IMR-90 (cell line): ENCODE measurements around the gene SRRM2. TPM values are rescaled to one million over a fixed set of nuclear protein-coding genes. Genes with fewer than 3 reads are reported as not detected.

Source experiments
- ATAC-seq: fragments of 200-7000 bp; cut with Tn5 transposase; 2 replicates; pipeline ENCODE4 v1.9.1; 2020; ENCODE audit warnings: low read depth, mild to moderate bottlenecking, moderate library complexity
- BruUV-seq: library from RNA; stranded (reverse); fragments of 400-500 nt; replicated peaks from 2 replicates; lab custom pipeline; 2021; lab: Mats Ljungman, UMichigan
- CTCF ChIA-PET: fragments of 300-600 bp; formaldehyde crosslinking; extraction: SDS; loops from one replicate; lab custom pipeline; 2021; ENCODE audit warnings: antibody characterized with exemption; lab: Yijun Ruan, JAX
- POLR2A ChIA-PET: fragments of 300-600 bp; sonication (Branson Sonifier 250); formaldehyde crosslinking; loops from one replicate; lab custom pipeline; 2022; ENCODE audit warnings: antibody characterized with exemption; ENCODE audit not compliant: unreplicated experiment; lab: Charles Lee
- DNase-seq: peaks from one replicate; pipeline ENCODE4 v3.0.0; 2013
- H2AFZ ChIP-seq: replicated peaks from 2 replicates; pipeline ENCODE3; 2013; ENCODE audit warnings: low read length, mild to moderate bottlenecking; ENCODE audit not compliant: poor library complexity
- H2AK5ac ChIP-seq: 2 replicates; pipeline ENCODE4 v1.6.1; 2013; ENCODE audit warnings: low read depth, low read length, inconsistent platforms
- H2AK9ac ChIP-seq: replicated peaks from 2 replicates; pipeline ENCODE3; 2013; ENCODE audit warnings: mild to moderate bottlenecking, low read depth, low read length, moderate library complexity; ENCODE audit not compliant: poor library complexity
- H2BK120ac ChIP-seq: 2 replicates; pipeline ENCODE4 v1.6.1; 2013; ENCODE audit warnings: low read depth, low read length, inconsistent platforms
- H2BK15ac ChIP-seq: 3 replicates; pipeline ENCODE4 v1.6.1; 2013; ENCODE audit warnings: low read depth, low read length, inconsistent platforms
- H2BK20ac ChIP-seq: 2 replicates; pipeline ENCODE4 v1.6.1; 2013; ENCODE audit warnings: low read depth, mild to moderate bottlenecking, inconsistent platforms, low read length, moderate library complexity
- H2BK5ac ChIP-seq: 2 replicates; pipeline ENCODE4 v1.6.1; 2013; ENCODE audit warnings: mild to moderate bottlenecking, low read depth, low read length, inconsistent platforms; ENCODE audit not compliant: poor library complexity, severe bottlenecking
- H3K14ac ChIP-seq: replicated peaks from 2 replicates; pipeline ENCODE4 v1.6.1; 2013; ENCODE audit warnings: low read depth, low read length, inconsistent platforms
- H3K18ac ChIP-seq: 2 replicates; pipeline ENCODE4 v1.6.1; 2013; ENCODE audit warnings: low read depth, low read length, control low read depth
- H3K23ac ChIP-seq: 2 replicates; pipeline ENCODE4 v1.6.1; 2013; ENCODE audit warnings: low read depth, low read length, inconsistent platforms
- H3K27ac ChIP-seq: 2 replicates; pipeline ENCODE4 v1.5.1; 2013; ENCODE audit warnings: mild to moderate bottlenecking, control low read depth, low read length; ENCODE audit not compliant: insufficient read depth
- H3K27me3 ChIP-seq: 2 replicates; pipeline ENCODE4 v1.6.1; 2013; ENCODE audit warnings: low read length; ENCODE audit not compliant: control insufficient read depth, insufficient read depth
- H3K36me3 ChIP-seq: 2 replicates; pipeline ENCODE4 v1.6.1; 2013; ENCODE audit warnings: low read length, mixed read lengths; ENCODE audit not compliant: control insufficient read depth, insufficient read depth
- H3K4ac ChIP-seq: 2 replicates; pipeline ENCODE4 v1.6.1; 2013; ENCODE audit warnings: low read depth, low read length, inconsistent platforms
- H3K4me1 ChIP-seq: 2 replicates; pipeline ENCODE4 v1.6.1; 2013; ENCODE audit warnings: low read length, mixed read lengths; ENCODE audit not compliant: control insufficient read depth, insufficient read depth
- H3K4me2 ChIP-seq: 2 replicates; pipeline ENCODE4 v1.6.1; 2013; ENCODE audit warnings: low read depth, mild to moderate bottlenecking, control low read depth, low read length, moderate library complexity
- H3K4me3 ChIP-seq: 2 replicates; pipeline ENCODE4 v1.5.1; 2013; ENCODE audit warnings: low read depth, mild to moderate bottlenecking, control low read depth, low read length, moderate library complexity; ENCODE audit not compliant: insufficient read depth
- H3K56ac ChIP-seq: 2 replicates; pipeline ENCODE4 v1.6.1; 2013; ENCODE audit warnings: low read length, inconsistent platforms; ENCODE audit not compliant: insufficient read depth; ENCODE audit errors: extremely low read depth
- H3K79me1 ChIP-seq, 2 experiments: 2 replicates each; pipeline ENCODE4 v1.6.1; 2013; ENCODE audit warnings: low read length in 2 of 2, inconsistent platforms in 1 of 2, low read depth in 1 of 2
- H3K9ac ChIP-seq: 2 replicates; pipeline ENCODE4 v1.6.1; 2013; ENCODE audit warnings: low read depth, low read length, control low read depth
- H3K9me1 ChIP-seq: 2 replicates; pipeline ENCODE4 v1.6.1; 2013; ENCODE audit warnings: low read length, inconsistent platforms; ENCODE audit not compliant: insufficient read depth
- H3K9me3 ChIP-seq: 2 replicates; pipeline ENCODE4 v1.6.1; 2013; ENCODE audit warnings: low read length; ENCODE audit not compliant: control insufficient read depth, insufficient read depth
- H4K20me1 ChIP-seq: 2 replicates; pipeline ENCODE4 v1.6.1; 2013; ENCODE audit warnings: low read length, inconsistent platforms; ENCODE audit not compliant: insufficient read depth
- H4K5ac ChIP-seq: 2 replicates; pipeline ENCODE4 v1.6.1; 2013; ENCODE audit warnings: mild to moderate bottlenecking, low read depth, low read length, control low read depth
- H4K8ac ChIP-seq, 2 experiments: 2 replicates each; pipeline ENCODE4 v1.6.1; 2013; ENCODE audit warnings: low read depth in 2 of 2, low read length in 2 of 2, control low read depth in 1 of 2, inconsistent platforms in 1 of 2
- H4K91ac ChIP-seq: 2 replicates; pipeline ENCODE4 v1.6.1; 2013; ENCODE audit warnings: low read depth, low read length, inconsistent platforms; ENCODE audit not compliant: insufficient read depth
- BHLHE40 ChIP-seq: fragments of 150-350 bp; IDR thresholded peaks from 2 replicates; pipeline ENCODE4 v1.6.1; 2016; ENCODE audit warnings: mild to moderate bottlenecking, low read depth, low read length
- CEBPB ChIP-seq: IDR thresholded peaks from 2 replicates; pipeline ENCODE4 v1.6.1; 2012; ENCODE audit warnings: low read depth, low read length, improper control_type of control experiment
- CHD1 ChIP-seq: IDR thresholded peaks from 2 replicates; pipeline ENCODE4 v1.6.1; 2012; ENCODE audit warnings: low read depth, low read length, improper control_type of control experiment
- CTCF ChIP-seq: conservative IDR thresholded peaks from 2 replicates; pipeline ENCODE4 v1.5.1; 2012; ENCODE audit warnings: mild to moderate bottlenecking, low read depth, low read length, improper control_type of control experiment
- ELK1 ChIP-seq: fragments of 150-350 bp; IDR thresholded peaks from 2 replicates; pipeline ENCODE4 v1.6.1; 2016; ENCODE audit warnings: low read depth, mild to moderate bottlenecking, low read length, moderate library complexity, borderline replicate concordance
- FOS ChIP-seq: fragments of 150-350 bp; IDR thresholded peaks from 2 replicates; pipeline ENCODE4 v1.6.1; 2016; ENCODE audit warnings: low read depth, low read length
- MAFK ChIP-seq: IDR thresholded peaks from 2 replicates; pipeline ENCODE4 v1.6.1; 2012; ENCODE audit warnings: low read depth, low read length, improper control_type of control experiment
- MAZ ChIP-seq: IDR thresholded peaks from 2 replicates; pipeline ENCODE4 v1.6.1; 2012; ENCODE audit warnings: low read depth, mild to moderate bottlenecking, low read length, improper control_type of control experiment, moderate library complexity, borderline replicate concordance
- NFE2L2 ChIP-seq: fragments of 150-350 bp; IDR thresholded peaks from 2 replicates; pipeline ENCODE4 v1.6.1; 2016; ENCODE audit warnings: low read depth, mild to moderate bottlenecking, low read length
- POLR2A ChIP-seq: IDR thresholded peaks from 2 replicates; pipeline ENCODE4 v1.6.1; 2012; ENCODE audit warnings: mild to moderate bottlenecking, low read depth, low read length
- SMC3 ChIP-seq: fragments of 150-350 bp; IDR thresholded peaks from 2 replicates; pipeline ENCODE4 v1.6.1; 2016; ENCODE audit warnings: low read depth, mild to moderate bottlenecking, antibody characterized with exemption, low read length, moderate library complexity
- whole genome bisulfite sequencing, 2 experiments: methylation state at CpG; one replicate each; pipeline versions ENCODE4 v1.1.5 to v1.1.7; 2013; ENCODE audit warnings: missing lambda C conversion rate in 2 of 2; ENCODE audit not compliant: insufficient read length in 1 of 2; ENCODE audit errors: extremely low coverage in 2 of 2; 5-methylcytosine and 5-hydroxymethylcytosine counted together
- dilution Hi-C: fragments of 300-500 bp; cut with HindIII; formaldehyde crosslinking; loops from one replicate; pipeline ENCODE4 v1.14.3; 2018; ENCODE audit warnings: low sequenced_read_pairs; ENCODE audit not compliant: unreplicated experiment
- in situ Hi-C: fragments of 300-500 bp; cut with MboI; formaldehyde crosslinking; loops from 3 replicates; pipeline ENCODE4 v1.14.3; 2019; ENCODE audit warnings: low sequenced_read_pairs, inconsistent platforms, mixed read lengths
- intact Hi-C: fragments of 100-400 bp; cut with micrococcal nuclease; formaldehyde crosslinking; loops from 2 replicates; pipeline ENCODE4 v1.10.0; 2022
- polyA plus RNA-seq, 3 experiments: library from polyadenylated mRNA; depleted of rRNA; stranded (reverse); fragments of >200 nt; gene quantifications; 2 replicates each; pipeline ENCODE4 v1.2.3, GENCODE V29; 2012; ENCODE audit warnings: low replicate concordance in 1 of 3
- total RNA-seq: library from RNA; depleted of rRNA; stranded (reverse); fragments of >200 nt; gene quantifications from 2 replicates; pipeline ENCODE4 v1.2.3, GENCODE V29; 2012

Gene SRRM2
- total and polyA plus RNA-seq, 2 of the 4 experiments (the other 2 are of a cell fraction) = 20.3 to 300 TPM

- in situ Hi-C loops = no loop called here
- Histone ChIP-seq H3K27ac (no peak overlapping the region), H3K79me1 (peaks cover 0 to 8% of the 10 kb centered on the region in 2 experiments; a peak in 2 of 4 replicates), H3K18ac (no peak overlapping the region), H3K9me1 (no peaks in the 10 kb centered on the region; the same call in 1 of the 2 replicates), H3K4me1 (no peaks in the 10 kb centered on the region), H2AFZ (no peak overlapping the region), H4K5ac (no peak overlapping the region), H4K91ac (no peak overlapping the region), H2BK5ac (no peak overlapping the region), H3K27me3 (no peaks in the 10 kb centered on the region), H2BK15ac (no peak overlapping the region), H4K8ac (no peak overlapping the region), H4K20me1 (no peaks in the 10 kb centered on the region; the same call in none of the 2 replicates), H3K4me2 (no peak overlapping the region), H2AK9ac (no peak overlapping the region), H3K36me3 (peaks cover 66% of the 10 kb centered on the region), H3K23ac (no peak overlapping the region), H3K56ac (no peak overlapping the region), H3K9me3 (no peaks in the 10 kb centered on the region), H3K14ac (no peak overlapping the region), H2AK5ac (no peak overlapping the region), H3K4ac (no peak overlapping the region), H3K4me3 (no peak overlapping the region), H2BK120ac (no peak overlapping the region), H2BK20ac (no peak overlapping the region), H3K9ac (no peak overlapping the region)
- TF ChIP-seq POLR2A (no peak), FOS (no peak), NFE2L2 (no peak), CHD1 (no peak), CEBPB (no peak), CTCF (no peak), MAFK (no peak), MAZ (no peak), SMC3 (no peak), ELK1 (no peak), BHLHE40 (no peak)
- DNase-seq (no peak), ATAC-seq (no peak)
- ChIA-PET CTCF (no interaction called here), POLR2A (no interaction called here)
- dilution Hi-C loops = no loop called here
- BruUV-seq = no TSS peak
- WGBS, 2 experiments = 95% methylated on average over 13 of the region's 28 CpGs; no CpG with 5 or more reads in 1 of the 2 experiments
- intact Hi-C loops = no loop called here
Observed at GRCh38 chr16:2702871-2703745, 49.3 kb upstream of the SRRM2 start.
